ENCODE data around the gene ITGBL1. TPM values are rescaled to one million over a fixed set of nuclear protein-coding genes. Genes with fewer than 3 reads are reported as not detected.

Gene ITGBL1
- total and polyA plus RNA-seq, 7 donors: 0.16 to 15.0 (median 1.6) TPM; not detected in 1

GRCh38 chr13:101628900-101629299 lies 176.4 kb downstream of the ITGBL1 start:
- Histone ChIP-seq H3K4me3 (no peak overlapping the region), H3K4me1 (peaks cover 0 to 12% (median 4%) of the 10 kb centered on the region in 4 donors), H3K9me3 (no peaks in the 10 kb centered on the region), H3K27ac (no peak overlapping the region), H3K36me3 (no peaks in the 10 kb centered on the region), H3K27me3 (no peaks in the 10 kb centered on the region)
- 94% methylated on average over 1 of the region's 1 CpG for WGBS, 2 donors
- TF ChIP-seq POLR2AphosphoS5 (IDR thresholded peaks at IDR 0.05): no peak
- TF ChIP-seq CTCF (IDR thresholded peaks at IDR 0.05): no peak
- no peak for TF ChIP-seq EP300 (IDR thresholded peaks at IDR 0.05)
- no peak for TF ChIP-seq POLR2A (IDR thresholded peaks at IDR 0.05)
- DNase-seq: no peak
- intact Hi-C loops (cut with DNase I): no loop called here

DNA sequence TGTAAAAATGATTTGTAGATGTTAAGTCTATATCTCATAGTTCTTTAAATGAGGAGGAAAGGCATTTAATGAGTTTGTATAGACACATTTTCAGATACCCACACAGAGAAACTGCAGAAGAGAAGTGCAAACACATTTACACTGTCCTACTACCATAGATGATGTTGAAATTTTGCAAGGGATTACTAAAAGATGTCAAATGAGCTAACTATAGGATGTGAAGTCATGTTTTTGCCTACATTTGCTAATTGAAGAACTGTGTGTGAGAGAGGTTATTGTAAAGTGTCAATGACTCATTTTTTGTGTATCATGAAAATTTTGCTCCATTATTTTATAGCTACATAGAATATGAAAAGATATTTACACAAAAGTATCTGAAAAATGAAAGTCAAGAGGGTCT lies 178.9 kb downstream of the ITGBL1 start:
- H3K4me3 ChIP-seq: no peak overlapping the region
- H3K4me1 ChIP-seq: peaks cover 0 to 9% (median 3%) of the 10 kb centered on the region in 4 donors
- TF ChIP-seq POLR2A (IDR thresholded peaks at IDR 0.05) (no peak), CTCF (IDR thresholded peaks at IDR 0.05) (no peak), EP300 (IDR thresholded peaks at IDR 0.05) (no peak)
- H3K9me3 ChIP-seq: no peaks in the 10 kb centered on the region
- intact Hi-C loops (cut with DNase I): no loop called here
- H3K27ac ChIP-seq: no peak overlapping the region
- DNase-seq: no peak
- no peaks in the 10 kb centered on the region for H3K27me3 ChIP-seq
- no peaks in the 10 kb centered on the region for H3K36me3 ChIP-seq

DNA sequence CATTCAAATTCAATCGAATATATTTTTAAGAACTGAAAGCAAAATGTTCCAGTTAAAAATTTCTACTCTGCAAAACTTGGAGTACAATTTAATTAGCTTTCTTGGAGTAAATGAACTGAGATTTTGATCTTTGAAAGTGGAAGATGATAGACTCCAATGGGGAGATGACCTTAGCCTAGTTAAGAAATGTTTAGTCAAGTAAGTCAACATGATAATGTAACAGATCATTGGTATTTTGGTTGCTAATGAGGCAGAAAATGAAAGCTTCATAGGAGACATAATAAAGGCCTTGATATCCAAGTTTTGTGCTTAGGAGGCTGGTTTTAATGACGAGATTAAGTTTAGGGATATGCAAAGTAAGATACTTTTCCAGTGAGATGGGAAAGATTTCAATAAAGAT lies 181.7 kb downstream of the ITGBL1 start:
- DNase-seq: no peak
- TF ChIP-seq POLR2A (IDR thresholded peaks at IDR 0.05) (no peak), POLR2AphosphoS5 (IDR thresholded peaks at IDR 0.05) (no peak), CTCF (IDR thresholded peaks at IDR 0.05) (no peak), EP300 (IDR thresholded peaks at IDR 0.05) (no peak)
- Histone ChIP-seq H3K27me3 (no peaks in the 10 kb centered on the region), H3K36me3 (no peaks in the 10 kb centered on the region), H3K9me3 (no peaks in the 10 kb centered on the region), H3K27ac (no peak overlapping the region), H3K4me3 (no peak overlapping the region), H3K4me1 (no peaks in the 10 kb centered on the region)
- WGBS, 2 donors: 86 to 89% methylated on average over 2 of the region's 2 CpGs
- intact Hi-C loops (cut with DNase I): no loop called here

- Histone ChIP-seq H3K4me1 (no peaks in the 10 kb centered on the region), H3K4me3 (no peak overlapping the region), H3K27ac (no peak overlapping the region), H3K36me3 (no peaks in the 10 kb centered on the region), H3K27me3 (no peaks in the 10 kb centered on the region), H3K9me3 (no peaks in the 10 kb centered on the region)
- intact Hi-C loops (cut with DNase I): no loop called here
- no peak for DNase-seq
- 69 to 76% methylated on average over 1 of the region's 1 CpG for WGBS, 2 donors
- TF ChIP-seq POLR2AphosphoS5 (IDR thresholded peaks at IDR 0.05): no peak
- no peak for TF ChIP-seq CTCF (IDR thresholded peaks at IDR 0.05)
Measured at GRCh38 chr13:101639711-101640110, 187.2 kb downstream of the ITGBL1 start.

GRCh38 chr13:101640788-101641400 lies 188.4 kb downstream of the ITGBL1 start:
- no peak for DNase-seq
- TF ChIP-seq CTCF (IDR thresholded peaks at IDR 0.05) (no peak), POLR2A (IDR thresholded peaks at IDR 0.05) (no peak), EP300 (IDR thresholded peaks at IDR 0.05) (no peak), POLR2AphosphoS5 (IDR thresholded peaks at IDR 0.05) (no peak)
- intact Hi-C loops (cut with DNase I): no loop called here

More at GRCh38 chr13:101640788-101641400, 188.4 kb downstream of the ITGBL1 start:
- H3K4me3 ChIP-seq: no peak overlapping the region
- H3K9me3 ChIP-seq: no peaks in the 10 kb centered on the region
- H3K27ac ChIP-seq: no peak overlapping the region
- H3K27me3 ChIP-seq: no peaks in the 10 kb centered on the region
- H3K4me1 ChIP-seq: no peaks in the 10 kb centered on the region
- 65 to 73% methylated on average over 2 of the region's 2 CpGs for whole genome bisulfite sequencing, 2 donors
- no peaks in the 10 kb centered on the region for H3K36me3 ChIP-seq

All from sigmoid colon (tissue), 7 donors.